GM12878 (cell line): ENCODE measurements around the gene DBNDD2. TPM values are rescaled to one million over a fixed set of nuclear protein-coding genes. Genes with fewer than 3 reads are reported as not detected.

Source experiments
- ATAC-seq: fragments of 200-7000 bp; cut with Tn5 transposase; 3 replicates; pipeline ENCODE4 v1.9.1; 2020; ENCODE audit warnings: mild to moderate bottlenecking, moderate library complexity
- BruUV-seq: library from RNA; stranded (reverse); fragments of 400-500 nt; replicated peaks from 2 replicates; lab custom pipeline; 2021; lab: Mats Ljungman, UMichigan
- CTCF ChIA-PET: fragments of 300-600 bp; sonication (Branson Sonifier 250); formaldehyde crosslinking; extraction: SDS; loops from one replicate; lab custom pipeline; 2021; ENCODE audit warnings: inconsistent platforms; lab: Yijun Ruan, JAX
- POLR2A ChIA-PET: fragments of 350-600 bp; formaldehyde crosslinking; extraction: SDS; loops from one replicate; lab custom pipeline; 2021; ENCODE audit warnings: inconsistent platforms; lab: Charles Lee
- RAD21 ChIA-PET: fragments of 300-600 bp; sonication (Branson Sonifier 250); formaldehyde crosslinking; loops from one replicate; lab custom pipeline; 2023; ENCODE audit warnings: antibody characterized with exemption; ENCODE audit not compliant: unreplicated experiment; lab: Charles Lee
- SMC1A ChIA-PET: fragments of 300-600 bp; sonication (Branson Sonifier 250); formaldehyde crosslinking; loops from one replicate; lab custom pipeline; 2023; ENCODE audit not compliant: unreplicated experiment, uncharacterized antibody; lab: Charles Lee
- DNase-seq: peaks from one replicate; pipeline ENCODE4 v3.0.0-alpha.2; 2011; ENCODE audit warnings: low read depth, low spot score
- FAIRE-seq: peaks from 3 replicates; lab custom pipeline; 2011; peaks lifted over from hg19 to GRCh38; lab: Jason Lieb, UNC
- H2AFZ ChIP-seq: 2 replicates; pipeline ENCODE4 v1.6.0; 2011; ENCODE audit warnings: low read depth, low read length, control low read depth; ENCODE audit not compliant: control insufficient read depth
- H3K27ac ChIP-seq: 2 replicates; pipeline ENCODE4 v1.5.1; 2011; ENCODE audit warnings: control low read depth; ENCODE audit not compliant: control insufficient read depth, insufficient read depth
- H3K27me3 ChIP-seq, 2 experiments: replicated peaks in 1 of 2; 2 replicates each; pipeline versions ENCODE4 v1.6.0 to v1.6.1; 2011; ENCODE audit warnings: low read length in 1 of 2; ENCODE audit not compliant: control insufficient read depth in 2 of 2, insufficient read depth in 2 of 2
- H3K36me3 ChIP-seq, 2 experiments: 2 replicates each; pipeline ENCODE4 v1.5.1; 2011; ENCODE audit warnings: low read length in 1 of 2; ENCODE audit not compliant: control insufficient read depth in 2 of 2, insufficient read depth in 2 of 2
- H3K4me1 ChIP-seq: 2 replicates; pipeline ENCODE4 v1.6.1; 2011; ENCODE audit warnings: mild to moderate bottlenecking, low read length, moderate library complexity, mixed read lengths; ENCODE audit not compliant: control insufficient read depth, insufficient read depth
- H3K4me2 ChIP-seq: 2 replicates; pipeline ENCODE4 v1.6.0; 2011; ENCODE audit warnings: control low read depth; ENCODE audit not compliant: control insufficient read depth, insufficient read depth
- H3K4me3 ChIP-seq: fragments of 200-600 bp; sonication (generic); 2 replicates; pipeline ENCODE4 v1.5.1; 2016
- H3K79me2 ChIP-seq: 2 replicates; pipeline ENCODE4 v1.6.0; 2011; ENCODE audit warnings: low read length; ENCODE audit not compliant: control insufficient read depth, insufficient read depth
- H3K9ac ChIP-seq: 2 replicates; pipeline ENCODE4 v1.8.0; 2011; ENCODE audit warnings: low read length, control low read depth, mixed read lengths; ENCODE audit not compliant: control insufficient read depth, insufficient read depth
- H3K9me3 ChIP-seq: replicated peaks from 3 replicates; pipeline ENCODE4 v1.5.1; 2011; ENCODE audit warnings: mild to moderate bottlenecking, low read length; ENCODE audit not compliant: control insufficient read depth, insufficient read depth
- H4K20me1 ChIP-seq: 2 replicates; pipeline ENCODE4 v1.6.0; 2011; ENCODE audit not compliant: control insufficient read depth, insufficient read depth
- BCL11A ChIP-seq: IDR thresholded peaks from 2 replicates; pipeline ENCODE4 v1.6.1; 2011; ENCODE audit warnings: low read depth, low read length
- ETV6 ChIP-seq, 2 experiments: fragments of 450-650 bp in 1 of 2; IDR thresholded peaks in 1 of 2; conservative IDR thresholded peaks in 1 of 2; 2 replicates each; pipeline ENCODE4 v1.6.1; 2014; ENCODE audit warnings: antibody characterized with exemption in 1 of 2, borderline replicate concordance in 1 of 2, low read depth in 1 of 2, mild to moderate bottlenecking in 1 of 2, moderate library complexity in 1 of 2
- HDAC6 ChIP-seq: fragments of 200-600 bp; sonication (generic); IDR thresholded peaks from one replicate; pipeline ENCODE4 v1.8.0; 2017; ENCODE audit warnings: antibody characterized with exemption; ENCODE audit not compliant: unreplicated experiment
- IRF4 ChIP-seq: IDR thresholded peaks from 2 replicates; pipeline ENCODE4 v1.6.1; 2011; ENCODE audit warnings: low read depth, low read length
- MYC ChIP-seq: IDR thresholded peaks from 2 replicates; pipeline ENCODE4 v1.6.1; 2011; ENCODE audit warnings: mild to moderate bottlenecking, low read length, moderate library complexity, inconsistent platforms; ENCODE audit not compliant: insufficient read depth, insufficient replicate concordance, insufficient read length, severe bottlenecking
- NFIC ChIP-seq: IDR thresholded peaks from 2 replicates; pipeline ENCODE4 v1.6.1; 2012; ENCODE audit warnings: low read depth, mild to moderate bottlenecking, inconsistent platforms, low read length, moderate library complexity
- NR2F1 ChIP-seq: fragments of 450-650 bp; conservative IDR thresholded peaks from 2 replicates; pipeline ENCODE4 v1.6.1; 2017; ENCODE audit warnings: mild to moderate bottlenecking
- PAX5 ChIP-seq: IDR thresholded peaks from 2 replicates; pipeline ENCODE4 v1.6.1; 2011; ENCODE audit warnings: low read depth, low read length, borderline replicate concordance
- RELA ChIP-seq: fragments of 450-650 bp; IDR thresholded peaks from 2 replicates; pipeline ENCODE4 v1.8.0; 2014; ENCODE audit warnings: borderline replicate concordance; ENCODE audit not compliant: partially characterized antibody
- RUNX3 ChIP-seq: IDR thresholded peaks from 2 replicates; pipeline ENCODE4 v1.6.1; 2012; ENCODE audit warnings: low read length, inconsistent platforms
- SMC3 ChIP-seq: IDR thresholded peaks from 2 replicates; pipeline ENCODE4 v1.6.1; 2011; ENCODE audit warnings: low read length, improper control_type of control experiment, borderline replicate concordance
- SREBF1 ChIP-seq: IDR thresholded peaks from 2 replicates; pipeline ENCODE4 v1.6.1; 2012; ENCODE audit warnings: mild to moderate bottlenecking, low read length
- TBL1XR1 ChIP-seq: IDR thresholded peaks from 2 replicates; pipeline ENCODE4 v1.6.1; 2012; ENCODE audit warnings: low read depth, low read length, improper control_type of control experiment
- YBX1 ChIP-seq: fragments of 450-650 bp; IDR thresholded peaks from 2 replicates; pipeline ENCODE4 v1.6.1; 2016; ENCODE audit warnings: antibody characterized with exemption
- ZNF687 ChIP-seq: fragments of 450-650 bp; IDR thresholded peaks from 2 replicates; pipeline ENCODE4 v1.6.1; 2017; ENCODE audit warnings: mild to moderate bottlenecking, moderate library complexity
- WGBS: methylation state at CpG from one replicate; pipeline ENCODE4 v1.1.6; 2016; ENCODE audit warnings: low lambda C conversion rate; ENCODE audit not compliant: insufficient replicate concordance, insufficient coverage; ENCODE audit errors: missing lambda C conversion rate; 5-methylcytosine and 5-hydroxymethylcytosine counted together
- in situ Hi-C: fragments of 300-500 bp; cut with MboI; formaldehyde crosslinking; loops from 9 replicates; pipeline ENCODE4 v1.14.3; 2018; ENCODE audit warnings: mixed read lengths
- intact Hi-C: fragments of 100-400 bp; cut with micrococcal nuclease; formaldehyde crosslinking; loops from one replicate; pipeline ENCODE4 v1.14.2; 2022; ENCODE audit not compliant: unreplicated experiment
- polyA plus RNA-seq, 11 experiments: library from polyadenylated mRNA; depleted of rRNA in 4 of 11; unstranded in 6 of 11; stranded (reverse) in 5 of 11; fragments of >200 nt; fragmentation: Nextera tagmentation in 4 of 11; fragmentation: Illumina TruSeq in 1 of 11; extraction: Ambion mirVana in 4 of 11; extraction: Trizol in 1 of 11; gene quantifications; 1 replicate in 1 of 11; 2 replicates in 10 of 11; pipeline versions ENCODE4 v1.2.1 to v1.2.3, GENCODE V29; 2011 to 2016; ENCODE audit warnings: inconsistent platforms in 2 of 11, missing spikeins in 2 of 11, low read depth in 1 of 11
- total RNA-seq, 4 experiments: library from RNA; depleted of rRNA in 3 of 4; stranded (reverse); fragments of >200 nt in 3 of 4; fragmentation: Illumina TruSeq in 1 of 4; extraction: Trizol in 1 of 4; gene quantifications; 2 replicates each; pipeline versions ENCODE4 v1.2.1 to v1.2.3, GENCODE V29; 2013 to 2021

Gene DBNDD2
- total and polyA plus RNA-seq, 10 of the 15 experiments (the other 5 are each of a cell fraction or from before 2014, with no cell fraction given): 0.17 to 5.7 (median 0.49) TPM; not detected in 1

- Histone ChIP-seq H2AFZ (peak overlapping the region; percentile 43; the same call in 1 of the 2 replicates), H3K27me3 (no peaks in the 10 kb centered on the region), H3K79me2 (no peaks in the 10 kb centered on the region), H3K4me2 (peak overlapping the region; percentile 89), H3K36me3 (no peaks in the 10 kb centered on the region), H3K4me1 (peaks cover 15% of the 10 kb centered on the region), H3K9me3 (no peaks in the 10 kb centered on the region), H4K20me1 (no peaks in the 10 kb centered on the region), H3K27ac (no peak overlapping the region), H3K4me3 (peak overlapping the region; percentile 59; the same call in 1 of the 2 replicates), H3K9ac (no peak overlapping the region)
- ATAC-seq: peak; percentile 98
- whole genome bisulfite sequencing: 2% methylated on average over 36 of the region's 38 CpGs
- intact Hi-C loops: loop anchor here (1.0 kb wide), 1 partner anchor 64 kb away; no protein-coding TSS in a partner anchor
- ChIA-PET POLR2A (interaction anchor here (0.7 to 2.5 kb wide), 5 partner anchors 11 to 64 kb away, joined by 3 to 8 read pairs (median 4); partner anchors contain the start of genes PIGT and SYS1), CTCF (interaction anchor here (0.6 to 19.4 kb wide), 32 partner anchors 11 to 464 kb away, joined by 3 to 685 read pairs (median 5); partner anchors contain the start of genes PABPC1L, PIGT and SYS1), SMC1A (interaction anchor here (0.6 to 19.8 kb wide), 22 partner anchors 11 to 537 kb away, joined by 3 to 440 read pairs (median 4); partner anchors contain the start of genes PIGT, SYS1 and WFDC10A), RAD21 (interaction anchor here (0.7 to 17.6 kb wide), 18 partner anchors 10 to 397 kb away, joined by 3 to 394 read pairs (median 8); partner anchors contain the start of genes PIGT and SYS1)
- no TSS peak for BruUV-seq
- FAIRE-seq: peak; percentile 95
- DNase-seq: no peak
- in situ Hi-C loops: loop anchor here (5.0 kb wide), 1 partner anchor 64 kb away; no protein-coding TSS in a partner anchor
- TF ChIP-seq MYC (no peak), RELA (no peak), ETV6 (conservative IDR thresholded peaks at IDR 0.05 in 1 of 2, IDR thresholded peaks at IDR 0.05 in 1 of 2; ENCODE audit: borderline replicate concordance in 1 of 2, low read depth in 1 of 2) (no peak), NFIC (no peak), IRF4 (no peak), NR2F1 (peak; percentile 49; the same call in 1 of the 2 replicates), BCL11A (no peak), SMC3 (peak; percentile 87), ZNF687 (0 out of 2 replicates have a peak, but pooled peaks have one; percentile 34), TBL1XR1 (peak; percentile 48; the same call in 1 of the 2 replicates), YBX1 (no peak), PAX5 (no peak), RUNX3 (no peak), HDAC6 (no peak), SREBF1 (no peak)
Observed at GRCh38 chr20:45373353-45374100, 34.6 kb upstream of the DBNDD2 start.
